ENCODE results near the gene ZDHHC6.

Gene ZDHHC6

GRCh38 chr10:112429654-112430230 is 17.0 kb downstream of the ZDHHC6 start:
- no peak for DNase-seq (ENCODE audit: low spot score)
- in situ Hi-C loops (cut with MboI; ENCODE audit: low pct_unique_long_range_greater_than_20kb, low sequenced_read_pairs, unreplicated experiment), result loop anchor here (25.0 kb wide), 1 partner anchor 242 kb away; the partner anchor contains the start of gene GPAM
- TF ChIP-seq CTCF (IDR thresholded peaks at IDR 0.05; ENCODE audit: extremely low read depth, insufficient read depth, missing control alignments), result no peak

GRCh38 chr10:112429147-112429546 is 17.6 kb downstream of the ZDHHC6 start:
- TF ChIP-seq CTCF (IDR thresholded peaks at IDR 0.05; ENCODE audit: extremely low read depth, insufficient read depth, missing control alignments), result no peak
- no peak for DNase-seq (ENCODE audit: low spot score)
- in situ Hi-C loops (cut with MboI; ENCODE audit: low pct_unique_long_range_greater_than_20kb, low sequenced_read_pairs, unreplicated experiment), result loop anchor here (25.0 kb wide), 1 partner anchor 242 kb away; the partner anchor contains the start of gene GPAM

- TF ChIP-seq CTCF (IDR thresholded peaks at IDR 0.05; ENCODE audit: extremely low read depth, insufficient read depth, missing control alignments), result no peak
- DNase-seq (ENCODE audit: low spot score), result no peak
- in situ Hi-C loops (cut with MboI; ENCODE audit: low pct_unique_long_range_greater_than_20kb, low sequenced_read_pairs, unreplicated experiment), result loop anchor here (25.0 kb wide), 1 partner anchor 239 kb away; the partner anchor contains the start of gene GPAM
Measured at GRCh38 chr10:112426111-112426510, 20.6 kb downstream of the ZDHHC6 start.

- no peak for TF ChIP-seq CTCF (IDR thresholded peaks at IDR 0.05; ENCODE audit: extremely low read depth, insufficient read depth, missing control alignments)
Measured at GRCh38 chr10:112424651-112425050, 22.1 kb downstream of the ZDHHC6 start.

GRCh38 chr10:112421731-112422130 is 25.0 kb downstream of the ZDHHC6 start:
- DNase-seq (ENCODE audit: low spot score), result no peak
- in situ Hi-C loops (cut with MboI; ENCODE audit: low pct_unique_long_range_greater_than_20kb, low sequenced_read_pairs, unreplicated experiment), result no loop called here
- TF ChIP-seq CTCF (IDR thresholded peaks at IDR 0.05; ENCODE audit: extremely low read depth, insufficient read depth, missing control alignments), result no peak

More at GRCh38 chr10:112424651-112425050, 22.1 kb downstream of the ZDHHC6 start:
- in situ Hi-C loops (cut with MboI; ENCODE audit: low pct_unique_long_range_greater_than_20kb, low sequenced_read_pairs, unreplicated experiment), result loop anchor here (25.0 kb wide), 1 partner anchor 237 kb away; the partner anchor contains the start of gene GPAM
- DNase-seq (ENCODE audit: low spot score), result no peak

GRCh38 chr10:112412696-112413095 is 34.0 kb downstream of the ZDHHC6 start:
- no peak for DNase-seq (ENCODE audit: low spot score)
- in situ Hi-C loops (cut with MboI; ENCODE audit: low pct_unique_long_range_greater_than_20kb, low sequenced_read_pairs, unreplicated experiment), result no loop called here
- TF ChIP-seq CTCF (IDR thresholded peaks at IDR 0.05; ENCODE audit: extremely low read depth, insufficient read depth, missing control alignments), result no peak
